ENCODE data around the gene ATP10A.

ATP10A gene

GRCh38 chr15:25659251-25659650 is 203.9 kb downstream of the ATP10A start:
- no peak for TF ChIP-seq CTCF (IDR thresholded peaks at IDR 0.05; ENCODE audit: low read depth, low read length)
- H3K4me3 ChIP-seq (ENCODE audit: low read depth, low read length): no peak overlapping the region

GRCh38 chr15:25658560-25658959 is 204.6 kb downstream of the ATP10A start:
- no peak overlapping the region for H3K4me3 ChIP-seq (ENCODE audit: low read depth, low read length)
- no peak for TF ChIP-seq CTCF (IDR thresholded peaks at IDR 0.05; ENCODE audit: low read depth, low read length)

GRCh38 chr15:25655207-25655948 is 207.7 kb downstream of the ATP10A start:
- TF ChIP-seq CTCF (IDR thresholded peaks at IDR 0.05; ENCODE audit: low read depth, low read length): no peak

GRCh38 chr15:25653371-25653770 is 209.8 kb downstream of the ATP10A start:
- H3K4me3 ChIP-seq (ENCODE audit: low read depth, low read length): no peak overlapping the region
- TF ChIP-seq CTCF (IDR thresholded peaks at IDR 0.05; ENCODE audit: low read depth, low read length): no peak

More at GRCh38 chr15:25655207-25655948, 207.7 kb downstream of the ATP10A start:
- H3K4me3 ChIP-seq (ENCODE audit: low read depth, low read length): no peak overlapping the region

- TF ChIP-seq CTCF (IDR thresholded peaks at IDR 0.05; ENCODE audit: low read depth, low read length): no peak
- H3K4me3 ChIP-seq (ENCODE audit: low read depth, low read length): no peak overlapping the region
Observed at GRCh38 chr15:25652704-25653103, 210.4 kb downstream of the ATP10A start.

- TF ChIP-seq CTCF (IDR thresholded peaks at IDR 0.05; ENCODE audit: low read depth, low read length): no peak
- H3K4me3 ChIP-seq (ENCODE audit: low read depth, low read length): no peak overlapping the region
Observed at GRCh38 chr15:25649390-25649789, 213.7 kb downstream of the ATP10A start.

- no peak overlapping the region for H3K4me3 ChIP-seq (ENCODE audit: low read depth, low read length)
- TF ChIP-seq CTCF (IDR thresholded peaks at IDR 0.05; ENCODE audit: low read depth, low read length): no peak
Observed at GRCh38 chr15:25643120-25643519, 220.0 kb downstream of the ATP10A start.
